Natural killer cell (primary cell): ENCODE data around the gene CUL5. TPM values are rescaled to one million over a fixed set of nuclear protein-coding genes. Genes with fewer than 3 reads are reported as not detected.
A peak's percentile ranks its signal among the peaks of the same experiment; 100 is the strongest.
"Not testable (repeated sequence)": the region's sequence is repeated elsewhere in the genome, so short reads cannot be mapped to it uniquely, and the experiment has no call there.

Experiments
- ATAC-seq, 3 donors: fragments of 150-1000 bp in 2 of 3; fragments of 200-7000 bp in 1 of 3; cut with Tn5 transposase; 1 replicate in 1 of 3; 2 replicates in 2 of 3; pipeline ENCODE4 v1.10.0; 2021; ENCODE audit warnings: mild to moderate bottlenecking in 2 of 3, moderate library complexity in 2 of 3
- DNase-seq, 2 donors: peaks; one replicate each; pipeline versions ENCODE4 v3.0.0 to v3.0.0-alpha.2; 2013 to 2021; ENCODE audit warnings: mixed read lengths in 1 of 2
- H3K27ac ChIP-seq: one replicate; pipeline ENCODE4 v1.5.1; 2013; ENCODE audit warnings: mild to moderate bottlenecking, low read length
- H3K27me3 ChIP-seq: one replicate; pipeline ENCODE4 v1.6.1; 2013; ENCODE audit warnings: low read length; ENCODE audit not compliant: control insufficient read depth, insufficient read depth
- H3K36me3 ChIP-seq: one replicate; pipeline ENCODE4 v1.6.1; 2013; ENCODE audit warnings: low read length; ENCODE audit not compliant: control insufficient read depth, insufficient read depth
- H3K4me1 ChIP-seq: one replicate; pipeline ENCODE4 v1.6.1; 2013; ENCODE audit warnings: low read length; ENCODE audit not compliant: control insufficient read depth, insufficient read depth
- H3K4me3 ChIP-seq: one replicate; pipeline ENCODE4 v1.5.1; 2013; ENCODE audit warnings: low read length
- H3K9me3 ChIP-seq: one replicate; pipeline ENCODE4 v1.6.1; 2013; ENCODE audit warnings: low read length; ENCODE audit not compliant: control insufficient read depth, insufficient read depth
- H3K27ac Mint-ChIP-seq, 2 donors: one replicate each; pipeline ENCODE4 v1.8.0; 2022; ENCODE audit warnings: mild to moderate bottlenecking in 2 of 2, mixed read lengths in 2 of 2, moderate library complexity in 1 of 2
- H3K27me3 Mint-ChIP-seq, 2 donors: one replicate each; pipeline ENCODE4 v1.8.0; 2022; ENCODE audit warnings: low read depth in 2 of 2, mixed read lengths in 2 of 2
- H3K36me3 Mint-ChIP-seq: one replicate; pipeline ENCODE4 v1.8.0; 2022; ENCODE audit warnings: mixed read lengths
- H3K4me1 Mint-ChIP-seq, 2 donors: one replicate each; pipeline ENCODE4 v1.8.0; 2022; ENCODE audit warnings: mixed read lengths in 2 of 2
- H3K4me3 Mint-ChIP-seq: one replicate; pipeline ENCODE4 v1.8.0; 2022; ENCODE audit warnings: mild to moderate bottlenecking, moderate library complexity, mixed read lengths
- H3K9me3 Mint-ChIP-seq, 2 donors: one replicate each; pipeline ENCODE4 v1.8.0; 2022; ENCODE audit warnings: mixed read lengths in 2 of 2
- CTCF ChIP-seq: fragments of 200-600 bp; IDR thresholded peaks from one replicate; pipeline ENCODE4 v1.8.0; 2022; ENCODE audit warnings: antibody characterized with exemption
- WGBS: methylation state at CpG from one replicate; pipeline ENCODE4 v1.1.7; 2013; ENCODE audit warnings: missing lambda C conversion rate; ENCODE audit not compliant: insufficient coverage; 5-methylcytosine and 5-hydroxymethylcytosine counted together
- intact Hi-C: fragments of 100-400 bp; cut with micrococcal nuclease; formaldehyde crosslinking; loops from one replicate; pipeline ENCODE4 v1.14.2; 2022
- total RNA-seq, 4 donors: library from RNA; stranded (reverse); fragments of 120-200 nt in 1 of 4; gene quantifications; one replicate each; pipeline versions ENCODE4 v1.2.3 to v1.2.4, GENCODE V29; 2013 to 2022

CUL5 gene
- total RNA-seq, 3 donors from 2014 or later (not counting 1 experiment from before 2014, with no cell fraction given), result 59.1 to 68.3 (median 60.2) TPM

- no peaks in the 10 kb centered on the region for H3K27me3 ChIP-seq
- Mint-ChIP-seq H3K4me3 (peak overlapping the region; percentile 89), H3K36me3 (no peaks in the 10 kb centered on the region), H3K27ac (peak overlapping the region; percentile 70 to 75), H3K9me3 (no peaks in the 10 kb centered on the region), H3K4me1 (peaks cover 31 to 41% of the 10 kb centered on the region in 2 donors), H3K27me3 (no peaks in the 10 kb centered on the region)
- peak overlapping the region; percentile 50 for H3K4me3 ChIP-seq
- H3K27ac ChIP-seq, result no peak overlapping the region
- H3K9me3 ChIP-seq, result no peaks in the 10 kb centered on the region
- peaks cover 25% of the 10 kb centered on the region for H3K4me1 ChIP-seq
- no peak for TF ChIP-seq CTCF
- WGBS, result 91% methylated on average over 9 of the region's 9 CpGs
- intact Hi-C loops, result no loop called here
- H3K36me3 ChIP-seq, result no peaks in the 10 kb centered on the region
- DNase-seq (no peak), ATAC-seq (no peak)
Measured at GRCh38 chr11:108122166-108122628, 113.5 kb downstream of the CUL5 start.

GRCh38 chr11:108125096-108125495 is 116.4 kb downstream of the CUL5 start:
- no peak for TF ChIP-seq CTCF
- Histone ChIP-seq H3K4me1 (peaks cover 25% of the 10 kb centered on the region), H3K27me3 (no peaks in the 10 kb centered on the region), H3K4me3 (no peak overlapping the region), H3K36me3 (no peaks in the 10 kb centered on the region), H3K27ac (no peak overlapping the region), H3K9me3 (no peaks in the 10 kb centered on the region)
- peak overlapping the region in 1 of 2 donors; percentile 66 for H3K27ac Mint-ChIP-seq
- ATAC-seq, result no peak
- no peak for DNase-seq
- H3K36me3 Mint-ChIP-seq, result no peaks in the 10 kb centered on the region
- no peaks in the 10 kb centered on the region for H3K27me3 Mint-ChIP-seq
- WGBS, result 98% methylated on average over 5 of the region's 5 CpGs
- intact Hi-C loops, result no loop called here
- H3K4me3 Mint-ChIP-seq, result no peak overlapping the region
- no peaks in the 10 kb centered on the region for H3K9me3 Mint-ChIP-seq
- peaks cover 31 to 41% of the 10 kb centered on the region in 2 donors for H3K4me1 Mint-ChIP-seq

GRCh38 chr11:108128772-108129171 is 120.1 kb downstream of the CUL5 start:
- no peaks in the 10 kb centered on the region for H3K36me3 Mint-ChIP-seq
- H3K27me3 Mint-ChIP-seq, result no peaks in the 10 kb centered on the region
- ATAC-seq (no peak), DNase-seq (no peak)
- no peaks in the 10 kb centered on the region for H3K9me3 ChIP-seq
- no peak overlapping the region for H3K27ac ChIP-seq
- no peaks in the 10 kb centered on the region for H3K9me3 Mint-ChIP-seq
- H3K27ac Mint-ChIP-seq, result no peak overlapping the region
- intact Hi-C loops, result no loop called here
- WGBS, result 100% methylated on average over 2 of the region's 2 CpGs
- H3K4me3 Mint-ChIP-seq, result no peak overlapping the region
- peaks cover 4% of the 10 kb centered on the region for H3K36me3 ChIP-seq
- H3K4me3 ChIP-seq, result no peak overlapping the region
- no peaks in the 10 kb centered on the region for H3K27me3 ChIP-seq
- TF ChIP-seq CTCF, result no peak
- H3K4me1 ChIP-seq, result peaks cover 8% of the 10 kb centered on the region
- peaks cover 17 to 21% of the 10 kb centered on the region in 2 donors for H3K4me1 Mint-ChIP-seq

- no peaks in the 10 kb centered on the region for H3K27me3 ChIP-seq
- H3K27ac ChIP-seq, result no peak overlapping the region
- no peak overlapping the region for H3K4me3 ChIP-seq
- 100% methylated on average over 1 of the region's 1 CpG for WGBS
- Mint-ChIP-seq H3K27ac (no peak overlapping the region), H3K36me3 (no peaks in the 10 kb centered on the region), H3K4me1 (no peaks in the 10 kb centered on the region), H3K9me3 (no peaks in the 10 kb centered on the region), H3K27me3 (no peaks in the 10 kb centered on the region), H3K4me3 (no peak overlapping the region)
- no peak for ATAC-seq
- intact Hi-C loops, result no loop called here
- no peak for DNase-seq
- no peak for TF ChIP-seq CTCF
- peaks cover 12% of the 10 kb centered on the region for H3K36me3 ChIP-seq
- H3K9me3 ChIP-seq, result no peaks in the 10 kb centered on the region
- no peaks in the 10 kb centered on the region for H3K4me1 ChIP-seq
Measured at GRCh38 chr11:108131993-108132392, 123.3 kb downstream of the CUL5 start.

- H3K4me1 Mint-ChIP-seq, H3K27ac Mint-ChIP-seq, H3K4me1 ChIP-seq, intact Hi-C loops, H3K27me3 ChIP-seq, H3K4me3 ChIP-seq, ATAC-seq, H3K27ac ChIP-seq, H3K27me3 Mint-ChIP-seq, H3K9me3 ChIP-seq, H3K36me3 Mint-ChIP-seq, H3K9me3 Mint-ChIP-seq, DNase-seq, H3K4me3 Mint-ChIP-seq: not testable (repeated sequence)
- WGBS, result 95% methylated on average over 2 of the region's 2 CpGs
- H3K36me3 ChIP-seq, result peaks cover 13% of the 10 kb centered on the region
Measured at GRCh38 chr11:108132993-108133538, 124.4 kb downstream of the CUL5 start.
